Measurements from ENCODE around the gene STK32B. TPM values are rescaled to one million over a fixed set of nuclear protein-coding genes. Genes with fewer than 3 reads are reported as not detected.

STK32B gene
- total RNA-seq, 4 donors from 2014 or later = 0.09 to 3.2 (median 0.38) TPM; not detected in 1

GRCh38 chr4:5048721-5049120, 2.6 kb upstream of the STK32B start:
- WGBS, 2 donors = 71 to 88% methylated on average over 1 to 3 of the region's 4 CpGs
- no peak for TF ChIP-seq POLR2A (IDR thresholded peaks at IDR 0.05)
- TF ChIP-seq, protein P1, sequence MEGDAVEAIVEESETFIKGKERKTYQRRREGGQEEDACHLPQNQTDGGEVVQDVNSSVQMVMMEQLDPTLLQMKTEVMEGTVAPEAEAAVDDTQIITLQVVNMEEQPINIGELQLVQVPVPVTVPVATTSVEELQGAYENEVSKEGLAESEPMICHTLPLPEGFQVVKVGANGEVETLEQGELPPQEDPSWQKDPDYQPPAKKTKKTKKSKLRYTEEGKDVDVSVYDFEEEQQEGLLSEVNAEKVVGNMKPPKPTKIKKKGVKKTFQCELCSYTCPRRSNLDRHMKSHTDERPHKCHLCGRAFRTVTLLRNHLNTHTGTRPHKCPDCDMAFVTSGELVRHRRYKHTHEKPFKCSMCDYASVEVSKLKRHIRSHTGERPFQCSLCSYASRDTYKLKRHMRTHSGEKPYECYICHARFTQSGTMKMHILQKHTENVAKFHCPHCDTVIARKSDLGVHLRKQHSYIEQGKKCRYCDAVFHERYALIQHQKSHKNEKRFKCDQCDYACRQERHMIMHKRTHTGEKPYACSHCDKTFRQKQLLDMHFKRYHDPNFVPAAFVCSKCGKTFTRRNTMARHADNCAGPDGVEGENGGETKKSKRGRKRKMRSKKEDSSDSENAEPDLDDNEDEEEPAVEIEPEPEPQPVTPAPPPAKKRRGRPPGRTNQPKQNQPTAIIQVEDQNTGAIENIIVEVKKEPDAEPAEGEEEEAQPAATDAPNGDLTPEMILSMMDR (IDR thresholded peaks at IDR 0.05) = no peak
- no peak for DNase-seq
- Histone ChIP-seq H3K36me3 (no peaks in the 10 kb centered on the region), H3K4me1 (peaks cover 8 to 33% (median 13%) of the 10 kb centered on the region in 3 donors), H3K27me3 (peaks cover 0 to 48% (median 0%) of the 10 kb centered on the region in 4 donors), H3K27ac (no peak overlapping the region), H3K9me3 (no peaks in the 10 kb centered on the region), H3K4me3 (no peak overlapping the region)
- intact Hi-C loops (cut with DNase I) = no loop called here

GRCh38 chr4:5050520-5051277, 581 bp upstream of the STK32B start:
- WGBS, 2 donors = 0 to 12% methylated on average over 20 to 31 of the region's 36 CpGs
- Histone ChIP-seq H3K4me1 (peaks cover 8 to 25% (median 13%) of the 10 kb centered on the region in 3 donors), H3K27me3 (peaks cover 0 to 42% (median 0%) of the 10 kb centered on the region in 4 donors), H3K9me3 (no peaks in the 10 kb centered on the region), H3K27ac (peak overlapping the region in 3 of 4 donors; percentile 17 to 54 (median 46)), H3K36me3 (no peaks in the 10 kb centered on the region), H3K4me3 (peak overlapping the region; percentile 31 to 71 (median 42))
- intact Hi-C loops (cut with DNase I) = no loop called here
- TF ChIP-seq, protein P1 (IDR thresholded peaks at IDR 0.05) = peak in 5 of 6 experiments; percentile 47 to 68 (median 64)
- no peak for TF ChIP-seq POLR2A (IDR thresholded peaks at IDR 0.05)
- DNase-seq = no peak

DNA sequence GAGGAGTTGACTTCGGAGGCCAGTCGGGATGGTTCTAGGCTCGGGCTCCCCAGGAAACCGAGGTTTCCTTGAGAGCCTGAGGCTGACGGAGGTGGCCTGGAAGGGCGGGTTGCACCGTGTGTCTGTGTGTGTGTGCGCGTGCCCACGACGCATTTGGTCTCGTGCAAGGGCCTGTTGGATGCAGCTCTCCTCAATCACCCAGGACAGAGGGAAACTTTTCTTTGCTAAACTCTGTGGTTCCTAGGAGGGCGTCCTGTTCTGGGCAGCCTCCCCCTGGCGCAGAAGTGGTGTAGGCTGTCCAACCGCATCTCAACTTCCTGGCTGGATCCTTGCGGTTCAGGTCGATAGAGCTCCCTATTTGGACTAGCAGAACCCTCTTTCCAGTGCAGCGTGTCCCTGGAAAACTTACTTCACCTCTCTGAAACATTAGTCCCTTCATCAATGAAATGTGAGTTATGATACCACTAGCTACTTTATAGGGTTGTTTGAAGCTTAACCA, 973 bp downstream of the STK32B start:
- no peak for DNase-seq
- H3K4me3 ChIP-seq = peak overlapping the region in 3 of 4 donors; percentile 38 to 71 (median 47)
- peak overlapping the region in 1 of 4 donors; percentile 54 for H3K27ac ChIP-seq

DNA sequence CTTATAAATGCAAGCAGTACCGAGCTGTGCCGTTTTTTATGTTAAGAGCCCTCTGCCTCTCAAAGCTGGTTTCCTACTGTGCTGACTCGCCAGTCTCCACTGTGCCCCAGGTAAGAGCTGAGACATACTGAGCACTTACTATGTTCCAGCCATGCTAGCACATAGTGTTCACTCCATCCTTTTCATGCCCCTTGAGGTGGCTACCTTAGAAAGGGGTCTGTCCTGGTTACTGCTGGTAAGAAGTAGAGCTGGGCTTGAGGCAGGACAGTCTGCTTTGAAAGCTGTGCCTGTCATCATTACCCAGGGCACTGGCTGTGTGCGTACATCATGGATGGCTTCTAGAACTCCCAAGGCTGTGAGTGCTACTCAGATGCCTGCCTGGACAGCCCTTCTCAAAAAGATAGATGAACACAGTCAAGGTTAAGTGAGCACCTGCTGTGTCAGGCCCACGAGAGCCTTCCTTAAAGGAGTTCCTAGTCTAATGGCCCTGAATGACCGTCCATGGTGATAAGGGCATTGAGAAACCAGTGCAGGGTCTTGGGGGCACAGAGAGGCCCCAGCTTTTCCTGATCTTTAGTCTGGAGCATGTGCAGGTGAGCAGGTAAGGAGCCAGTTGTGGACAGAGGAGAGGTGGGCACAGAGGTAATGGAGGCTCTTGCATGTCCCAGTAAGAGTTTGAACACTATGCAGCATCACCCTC, 1.6 kb downstream of the STK32B start:
- intact Hi-C loops (cut with DNase I) = no loop called here
- peaks cover 8 to 25% (median 13%) of the 10 kb centered on the region in 3 donors for H3K4me1 ChIP-seq
- DNase-seq = no peak
- no peaks in the 10 kb centered on the region for H3K9me3 ChIP-seq
- no peak overlapping the region for H3K4me3 ChIP-seq
- H3K36me3 ChIP-seq = no peaks in the 10 kb centered on the region
- no peak overlapping the region for H3K27ac ChIP-seq
- no peak for TF ChIP-seq POLR2A (IDR thresholded peaks at IDR 0.05)
- TF ChIP-seq, protein P1 (IDR thresholded peaks at IDR 0.05) = no peak
- WGBS, 2 donors = 66 to 72% methylated on average over 4 to 5 of the region's 6 CpGs
- H3K27me3 ChIP-seq = peaks cover 0 to 38% (median 0%) of the 10 kb centered on the region in 4 donors

More for the DNA sequence above, 973 bp downstream of the STK32B start:
- 27 to 30% methylated on average over 9 to 11 of the region's 18 CpGs for WGBS, 2 donors
- peaks cover 8 to 25% (median 13%) of the 10 kb centered on the region in 3 donors for H3K4me1 ChIP-seq
- intact Hi-C loops (cut with DNase I) = no loop called here
- no peaks in the 10 kb centered on the region for H3K36me3 ChIP-seq
- TF ChIP-seq POLR2A (IDR thresholded peaks at IDR 0.05) = no peak
- TF ChIP-seq, protein P1 (IDR thresholded peaks at IDR 0.05) = no peak
- H3K27me3 ChIP-seq = peaks cover 0 to 38% (median 0%) of the 10 kb centered on the region in 4 donors
- H3K9me3 ChIP-seq = no peaks in the 10 kb centered on the region
